ENCODE measurements around the gene IRF2BP2.
"Not testable (repeated sequence)": the region's sequence is repeated elsewhere in the genome, so short reads cannot be mapped to it uniquely, and the experiment has no call there.

Gene IRF2BP2

GRCh38 chr1:234610061-234610665 lies at the start of gene IRF2BP2:
Gene IRF2BP2, minus strand, starts transcription at chr1:234610178. Its CDS starts 684 bp downstream, at chr1:234609494.
- DNase-seq = peak; percentile 78

- no peak for DNase-seq
Measured at GRCh38 chr1:234659538-234659937, 49.6 kb upstream of the IRF2BP2 start.

GRCh38 chr1:234658138-234658537 lies 48.2 kb upstream of the IRF2BP2 start:
- no peak for DNase-seq

GRCh38 chr1:234656944-234657654 lies 47.1 kb upstream of the IRF2BP2 start:
- DNase-seq = no peak

GRCh38 chr1:234656070-234656895 lies 46.3 kb upstream of the IRF2BP2 start:
- DNase-seq = no peak

GRCh38 chr1:234655328-234656069 lies 45.5 kb upstream of the IRF2BP2 start:
- no peak for DNase-seq

GRCh38 chr1:234654002-234654733 lies 44.2 kb upstream of the IRF2BP2 start:
- no peak for DNase-seq

GRCh38 chr1:234649432-234650081 lies 39.6 kb upstream of the IRF2BP2 start:
- DNase-seq = no peak

GRCh38 chr1:234647758-234648157 lies 37.8 kb upstream of the IRF2BP2 start:
- no peak for DNase-seq

- DNase-seq = peak; percentile 75
Measured at GRCh38 chr1:234647245-234647644, 37.3 kb upstream of the IRF2BP2 start.

GRCh38 chr1:234645964-234646363 lies 36.0 kb upstream of the IRF2BP2 start:
- no peak for DNase-seq

- DNase-seq = no peak
Measured at GRCh38 chr1:234645474-234645953, 35.5 kb upstream of the IRF2BP2 start.

- DNase-seq = no peak
Measured at GRCh38 chr1:234644928-234645327, 35.0 kb upstream of the IRF2BP2 start.

- DNase-seq = no peak
Measured at GRCh38 chr1:234643850-234644134, 33.8 kb upstream of the IRF2BP2 start.

GRCh38 chr1:234643111-234643849 lies 33.3 kb upstream of the IRF2BP2 start:
- DNase-seq = no peak

- DNase-seq = no peak
Measured at GRCh38 chr1:234642428-234642827, 32.5 kb upstream of the IRF2BP2 start.

GRCh38 chr1:234639961-234640360 lies 30.0 kb upstream of the IRF2BP2 start:
- DNase-seq = no peak

GRCh38 chr1:234638832-234639799 lies 29.1 kb upstream of the IRF2BP2 start:
- no peak for DNase-seq

- not testable (repeated sequence) for DNase-seq
Measured at GRCh38 chr1:234634922-234635321, 24.9 kb upstream of the IRF2BP2 start.

- DNase-seq = no peak
Measured at GRCh38 chr1:234634387-234634786, 24.4 kb upstream of the IRF2BP2 start.

Data from NCI-H1092 (cell line).